ENCODE measurements around the gene PCDHGA4.

The PCDHGA4 gene

GRCh38 chr5:141356950-141357349 lies 2.1 kb downstream of the PCDHGA4 start:
- TF ChIP-seq CTCF (IDR thresholded peaks at IDR 0.05): no peak
- H3K36me3 ChIP-seq: no peaks in the 10 kb centered on the region
- peaks cover 25% of the 10 kb centered on the region for H3K9me3 ChIP-seq
- H3K27me3 ChIP-seq: peaks cover 100% of the 10 kb centered on the region
- H3K4me3 ChIP-seq (ENCODE audit: low read depth in 1 of 2, low read length in 1 of 2): no peak overlapping the region
- no peak overlapping the region for H3K27ac ChIP-seq
- no peaks in the 10 kb centered on the region for H3K4me1 ChIP-seq (ENCODE audit: control insufficient read depth in 1 of 2, insufficient read depth in 1 of 2, low read depth in 1 of 2, low read length in 1 of 2)

GRCh38 chr5:141359790-141360426 lies 5.1 kb downstream of the PCDHGA4 start, which contains the start of gene PCDHGB2:
Gene PCDHGB2, plus strand, starts transcription at chr5:141359994. Its CDS starts 142 bp downstream, at chr5:141360136.
- H3K27me3 ChIP-seq: peaks cover 100% of the 10 kb centered on the region
- H3K9me3 ChIP-seq: peaks cover 33% of the 10 kb centered on the region
- TF ChIP-seq CTCF (IDR thresholded peaks at IDR 0.05): no peak
- no peak within 1 kb of the TSS for H3K4me3 ChIP-seq (ENCODE audit: low read depth in 1 of 2, low read length in 1 of 2)
- H3K36me3 ChIP-seq: no peaks in the 10 kb centered on the region
- no peaks in the 10 kb centered on the region for H3K4me1 ChIP-seq (ENCODE audit: control insufficient read depth in 1 of 2, insufficient read depth in 1 of 2, low read depth in 1 of 2, low read length in 1 of 2)
- no peak within 1 kb of the TSS for H3K27ac ChIP-seq

- Histone ChIP-seq H3K36me3 (no peaks in the 10 kb centered on the region), H3K27me3 (peaks cover 100% of the 10 kb centered on the region), H3K27ac (no peak overlapping the region), H3K9me3 (peaks cover 41% of the 10 kb centered on the region), H3K4me1 (ENCODE audit: control insufficient read depth in 1 of 2, insufficient read depth in 1 of 2, low read depth in 1 of 2, low read length in 1 of 2) (no peaks in the 10 kb centered on the region), H3K4me3 (ENCODE audit: low read depth in 1 of 2, low read length in 1 of 2) (no peak overlapping the region)
- no peak for TF ChIP-seq CTCF (IDR thresholded peaks at IDR 0.05)
Observed at GRCh38 chr5:141360685-141361084, 5.9 kb downstream of the PCDHGA4 start.

GRCh38 chr5:141362719-141363118 lies 7.9 kb downstream of the PCDHGA4 start:
- peaks cover 45% of the 10 kb centered on the region for H3K9me3 ChIP-seq
- no peaks in the 10 kb centered on the region for H3K4me1 ChIP-seq (ENCODE audit: control insufficient read depth in 1 of 2, insufficient read depth in 1 of 2, low read depth in 1 of 2, low read length in 1 of 2)
- peaks cover 100% of the 10 kb centered on the region for H3K27me3 ChIP-seq
- no peak for TF ChIP-seq CTCF (IDR thresholded peaks at IDR 0.05)
- H3K4me3 ChIP-seq (ENCODE audit: low read depth in 1 of 2, low read length in 1 of 2): no peak overlapping the region
- no peaks in the 10 kb centered on the region for H3K36me3 ChIP-seq
- H3K27ac ChIP-seq: no peak overlapping the region

GRCh38 chr5:141363952-141364660 lies 9.3 kb downstream of the PCDHGA4 start, which contains the start of gene PCDHGA5:
Gene PCDHGA5, plus strand, starts transcription at chr5:141364162. Its CDS starts 169 bp downstream, at chr5:141364331.
- peaks cover 100% of the 10 kb centered on the region for H3K27me3 ChIP-seq
- H3K9me3 ChIP-seq: peaks cover 51% of the 10 kb centered on the region
- no peak within 1 kb of the TSS for H3K4me3 ChIP-seq (ENCODE audit: low read depth in 1 of 2, low read length in 1 of 2)
- no peak within 1 kb of the TSS for H3K27ac ChIP-seq
- H3K36me3 ChIP-seq: no peaks in the 10 kb centered on the region
- H3K4me1 ChIP-seq (ENCODE audit: control insufficient read depth in 1 of 2, insufficient read depth in 1 of 2, low read depth in 1 of 2, low read length in 1 of 2): no peaks in the 10 kb centered on the region
- no peak for TF ChIP-seq CTCF (IDR thresholded peaks at IDR 0.05)
